Rectal smooth muscle tissue (tissue), 1 donor: ENCODE results near the gene USP35.
A peak's percentile ranks its signal among the peaks of the same experiment; 100 is the strongest.

Source experiments
- H3K27ac ChIP-seq: one replicate; pipeline ENCODE4 v1.7.0; 2013; ENCODE audit warnings: low read depth, low read length, inconsistent platforms
- H3K27me3 ChIP-seq: one replicate; pipeline ENCODE4 v1.7.0; 2013; ENCODE audit warnings: low read length; ENCODE audit not compliant: control insufficient read depth, insufficient read depth
- H3K36me3 ChIP-seq: one replicate; pipeline ENCODE4 v1.7.0; 2013; ENCODE audit warnings: low read length; ENCODE audit not compliant: control insufficient read depth, insufficient read depth
- H3K4me1 ChIP-seq: one replicate; pipeline ENCODE4 v1.7.0; 2013; ENCODE audit warnings: low read length; ENCODE audit not compliant: control insufficient read depth, insufficient read depth
- H3K4me3 ChIP-seq: one replicate; pipeline ENCODE4 v1.7.0; 2013; ENCODE audit warnings: low read length
- H3K9ac ChIP-seq: one replicate; pipeline ENCODE4 v1.7.0; 2013; ENCODE audit warnings: low read length

Gene USP35

GRCh38 chr11:78177216-78177615, 11.5 kb upstream of the USP35 start:
- Histone ChIP-seq H3K4me3 (no peak overlapping the region), H3K4me1 (no peaks in the 10 kb centered on the region), H3K36me3 (peaks cover 10% of the 10 kb centered on the region), H3K27me3 (no peaks in the 10 kb centered on the region), H3K9ac (no peak overlapping the region), H3K27ac (no peak overlapping the region)

- H3K9ac ChIP-seq, result no peak overlapping the region
- H3K36me3 ChIP-seq, result no peaks in the 10 kb centered on the region
- H3K4me1 ChIP-seq, result no peaks in the 10 kb centered on the region
- no peaks in the 10 kb centered on the region for H3K27me3 ChIP-seq
- H3K27ac ChIP-seq, result no peak overlapping the region
- no peak overlapping the region for H3K4me3 ChIP-seq
Observed at GRCh38 chr11:78179459-78180071, 9.2 kb upstream of the USP35 start.

GRCh38 chr11:78180751-78181150, 8.0 kb upstream of the USP35 start:
- Histone ChIP-seq H3K27ac (no peak overlapping the region), H3K36me3 (no peaks in the 10 kb centered on the region), H3K27me3 (no peaks in the 10 kb centered on the region), H3K4me3 (no peak overlapping the region), H3K9ac (no peak overlapping the region), H3K4me1 (no peaks in the 10 kb centered on the region)

- no peaks in the 10 kb centered on the region for H3K36me3 ChIP-seq
- no peak overlapping the region for H3K9ac ChIP-seq
- no peaks in the 10 kb centered on the region for H3K27me3 ChIP-seq
- H3K4me3 ChIP-seq, result no peak overlapping the region
- H3K4me1 ChIP-seq, result no peaks in the 10 kb centered on the region
- no peak overlapping the region for H3K27ac ChIP-seq
Observed at GRCh38 chr11:78181185-78181584, 7.5 kb upstream of the USP35 start.

GRCh38 chr11:78187366-78188285, 1.1 kb upstream of the USP35 start:
- Histone ChIP-seq H3K27me3 (no peaks in the 10 kb centered on the region), H3K36me3 (no peaks in the 10 kb centered on the region), H3K4me1 (peaks cover 11% of the 10 kb centered on the region), H3K4me3 (peak overlapping the region; percentile 95), H3K27ac (peak overlapping the region; percentile 82), H3K9ac (peak overlapping the region; percentile 6)

- Histone ChIP-seq H3K27me3 (no peaks in the 10 kb centered on the region), H3K9ac (peak overlapping the region; percentile 49), H3K4me3 (peak overlapping the region; percentile 95), H3K27ac (no peak overlapping the region), H3K4me1 (peaks cover 11% of the 10 kb centered on the region), H3K36me3 (no peaks in the 10 kb centered on the region)
Observed at GRCh38 chr11:78189174-78189724, 530 bp downstream of the USP35 start.

- H3K27ac ChIP-seq, result no peak overlapping the region
- no peaks in the 10 kb centered on the region for H3K27me3 ChIP-seq
- H3K4me1 ChIP-seq, result peaks cover 11% of the 10 kb centered on the region
- no peaks in the 10 kb centered on the region for H3K36me3 ChIP-seq
- no peak overlapping the region for H3K9ac ChIP-seq
- peak overlapping the region; percentile 95 for H3K4me3 ChIP-seq
Observed at GRCh38 chr11:78189851-78190250, 1.1 kb downstream of the USP35 start.

- H3K9ac ChIP-seq, result no peak overlapping the region
- peaks cover 11% of the 10 kb centered on the region for H3K4me1 ChIP-seq
- H3K27me3 ChIP-seq, result no peaks in the 10 kb centered on the region
- no peak overlapping the region for H3K27ac ChIP-seq
- H3K36me3 ChIP-seq, result no peaks in the 10 kb centered on the region
- H3K4me3 ChIP-seq, result no peak overlapping the region
Observed at GRCh38 chr11:78190374-78190773, 1.7 kb downstream of the USP35 start.

GRCh38 chr11:78190871-78191538, 2.3 kb downstream of the USP35 start:
- Histone ChIP-seq H3K27ac (no peak overlapping the region), H3K9ac (no peak overlapping the region), H3K27me3 (no peaks in the 10 kb centered on the region), H3K4me3 (no peak overlapping the region), H3K36me3 (no peaks in the 10 kb centered on the region), H3K4me1 (peaks cover 11% of the 10 kb centered on the region)

- H3K36me3 ChIP-seq, result no peaks in the 10 kb centered on the region
- no peaks in the 10 kb centered on the region for H3K27me3 ChIP-seq
- H3K9ac ChIP-seq, result no peak overlapping the region
- no peak overlapping the region for H3K27ac ChIP-seq
- no peak overlapping the region for H3K4me3 ChIP-seq
- peaks cover 11% of the 10 kb centered on the region for H3K4me1 ChIP-seq
Observed at GRCh38 chr11:78192223-78192719, 3.6 kb downstream of the USP35 start.

GRCh38 chr11:78192911-78193351, 4.2 kb downstream of the USP35 start:
- Histone ChIP-seq H3K27ac (no peak overlapping the region), H3K36me3 (no peaks in the 10 kb centered on the region), H3K4me1 (peaks cover 11% of the 10 kb centered on the region), H3K4me3 (no peak overlapping the region), H3K27me3 (no peaks in the 10 kb centered on the region), H3K9ac (no peak overlapping the region)

GRCh38 chr11:78193806-78194205, 5.1 kb downstream of the USP35 start:
- H3K27me3 ChIP-seq, result no peaks in the 10 kb centered on the region
- no peaks in the 10 kb centered on the region for H3K36me3 ChIP-seq
- H3K9ac ChIP-seq, result no peak overlapping the region
- H3K4me3 ChIP-seq, result no peak overlapping the region
- H3K4me1 ChIP-seq, result peaks cover 11% of the 10 kb centered on the region
- H3K27ac ChIP-seq, result no peak overlapping the region
